Left ventricle myocardium inferior (tissue), 1 donor: ENCODE measurements around the gene RNF43. TPM values are rescaled to one million over a fixed set of nuclear protein-coding genes. Genes with fewer than 3 reads are reported as not detected.

Experiments
- DNase-seq: peaks from one replicate; pipeline ENCODE4 v3.0.0-alpha.2; 2020
- H3K27ac ChIP-seq: fragments of 200-600 bp; replicated peaks from 2 replicates; pipeline ENCODE4 v1.8.0; 2021
- H3K27me3 ChIP-seq: fragments of 200-600 bp; 2 replicates; pipeline ENCODE4 v1.8.0; 2021; ENCODE audit warnings: low read depth
- H3K36me3 ChIP-seq: fragments of 200-600 bp; 2 replicates; pipeline ENCODE4 v1.8.0; 2021
- H3K4me1 ChIP-seq: fragments of 200-600 bp; 2 replicates; pipeline ENCODE4 v1.8.0; 2021
- H3K4me3 ChIP-seq: fragments of 200-600 bp; 2 replicates; pipeline ENCODE4 v1.8.0; 2021; ENCODE audit warnings: mild to moderate bottlenecking, moderate library complexity
- H3K9me3 ChIP-seq: fragments of 200-600 bp; replicated peaks from 2 replicates; pipeline ENCODE4 v1.8.0; 2021
- CTCF ChIP-seq: fragments of 200-600 bp; IDR thresholded peaks from 2 replicates; pipeline ENCODE4 v1.8.0; 2021; ENCODE audit warnings: antibody characterized with exemption, mild to moderate bottlenecking, borderline replicate concordance
- intact Hi-C: fragments of 100-400 bp; cut with micrococcal nuclease; formaldehyde crosslinking; loops from one replicate; pipeline ENCODE4 v1.11.0; 2022
- total RNA-seq: library from RNA; stranded (reverse); fragmentation: NEBNext Ultra II Directional; extraction: Animal tissue kit (Norgen Biotek cat#: 25700); gene quantifications from one replicate; pipeline ENCODE4 v1.2.1, GENCODE V29; 2021
- donor health status: DM: no; HTN: yes; CAD: no; lungs with severe emphysema.

RNF43 gene
- total RNA-seq, 1 donor from 2014 or later = 4.7 TPM

GRCh38 chr17:58377093-58377601 is 40.2 kb downstream of the RNF43 start:
- Histone ChIP-seq H3K9me3 (no peaks in the 10 kb centered on the region), H3K27me3 (no peaks in the 10 kb centered on the region), H3K36me3 (no peaks in the 10 kb centered on the region), H3K4me3 (no peak overlapping the region), H3K27ac (no peak overlapping the region), H3K4me1 (no peaks in the 10 kb centered on the region)
- DNase-seq = no peak
- intact Hi-C loops = no loop called here
- TF ChIP-seq CTCF = no peak

- no peaks in the 10 kb centered on the region for H3K27me3 ChIP-seq
- no peak for TF ChIP-seq CTCF
- intact Hi-C loops = no loop called here
- no peaks in the 10 kb centered on the region for H3K36me3 ChIP-seq
- no peaks in the 10 kb centered on the region for H3K9me3 ChIP-seq
- no peaks in the 10 kb centered on the region for H3K4me1 ChIP-seq
- H3K27ac ChIP-seq = no peak overlapping the region
- DNase-seq = no peak
- H3K4me3 ChIP-seq = no peak overlapping the region
Measured at GRCh38 chr17:58376472-58377000, 40.8 kb downstream of the RNF43 start.

GRCh38 chr17:58375811-58376210 is 41.5 kb downstream of the RNF43 start:
- intact Hi-C loops = no loop called here

GRCh38 chr17:58375256-58375655 is 42.1 kb downstream of the RNF43 start:
- Histone ChIP-seq H3K27me3 (no peaks in the 10 kb centered on the region), H3K9me3 (no peaks in the 10 kb centered on the region), H3K36me3 (peaks cover 5% of the 10 kb centered on the region), H3K4me3 (no peak overlapping the region), H3K27ac (no peak overlapping the region), H3K4me1 (no peaks in the 10 kb centered on the region)
- intact Hi-C loops = no loop called here
- DNase-seq = no peak
- TF ChIP-seq CTCF = no peak

More at GRCh38 chr17:58375811-58376210, 41.5 kb downstream of the RNF43 start:
- DNase-seq = no peak
- no peaks in the 10 kb centered on the region for H3K27me3 ChIP-seq
- TF ChIP-seq CTCF = no peak
- H3K9me3 ChIP-seq = no peaks in the 10 kb centered on the region
- no peaks in the 10 kb centered on the region for H3K36me3 ChIP-seq
- H3K4me1 ChIP-seq = no peaks in the 10 kb centered on the region
- no peak overlapping the region for H3K4me3 ChIP-seq
- H3K27ac ChIP-seq = no peak overlapping the region

GRCh38 chr17:58373923-58374322 is 43.4 kb downstream of the RNF43 start:
- no peaks in the 10 kb centered on the region for H3K4me1 ChIP-seq
- H3K9me3 ChIP-seq = no peaks in the 10 kb centered on the region
- peaks cover 5% of the 10 kb centered on the region for H3K36me3 ChIP-seq
- H3K27ac ChIP-seq = no peak overlapping the region
- DNase-seq = no peak
- no peak overlapping the region for H3K4me3 ChIP-seq
- TF ChIP-seq CTCF = no peak
- intact Hi-C loops = no loop called here
- no peaks in the 10 kb centered on the region for H3K27me3 ChIP-seq

- Histone ChIP-seq H3K4me1 (no peaks in the 10 kb centered on the region), H3K36me3 (peaks cover 5% of the 10 kb centered on the region), H3K4me3 (no peak overlapping the region), H3K27ac (no peak overlapping the region), H3K27me3 (no peaks in the 10 kb centered on the region), H3K9me3 (no peaks in the 10 kb centered on the region)
- DNase-seq = no peak
- intact Hi-C loops = no loop called here
- TF ChIP-seq CTCF = no peak
Measured at GRCh38 chr17:58373003-58373402, 44.3 kb downstream of the RNF43 start.
